Progenitor cell of endocrine pancreas (in vitro differentiated cells): ENCODE results near the gene RBBP5. TPM values are rescaled to one million over a fixed set of nuclear protein-coding genes. Genes with fewer than 3 reads are reported as not detected.

Experiments
- DNase-seq: peaks from one replicate; pipeline ENCODE4 v3.0.0; 2021; ENCODE audit warnings: low spot score; ENCODE audit not compliant: unreplicated experiment
- H3K27ac Mint-ChIP-seq: 2 replicates; pipeline ENCODE4 v1.8.0; 2021; ENCODE audit warnings: mild to moderate bottlenecking, moderate library complexity, mixed read lengths
- H3K27me3 Mint-ChIP-seq: 2 replicates; pipeline ENCODE4 v1.8.0; 2021; ENCODE audit warnings: mixed read lengths
- H3K36me3 Mint-ChIP-seq: 2 replicates; pipeline ENCODE4 v1.8.0; 2022; ENCODE audit warnings: mixed read lengths; ENCODE audit not compliant: insufficient read depth
- H3K4me1 Mint-ChIP-seq: 2 replicates; pipeline ENCODE4 v1.8.0; 2021; ENCODE audit warnings: low read depth, mixed read lengths
- H3K4me3 Mint-ChIP-seq: 2 replicates; pipeline ENCODE4 v1.8.0; 2021; ENCODE audit warnings: low read depth, mild to moderate bottlenecking, moderate library complexity, mixed read lengths
- H3K9me3 Mint-ChIP-seq: 2 replicates; pipeline ENCODE4 v1.8.0; 2021; ENCODE audit warnings: low read depth, mixed read lengths
- total RNA-seq: library from RNA; stranded (reverse); gene quantifications from 2 replicates; pipeline ENCODE4 v1.2.1, GENCODE V29; 2021
- TF ChIP-seq, protein P1 (sequence below): fragments of 200-600 bp; sonication (generic); IDR thresholded peaks from one replicate; pipeline ENCODE4 v1.5.0; 2021; ENCODE audit warnings: antibody characterized with exemption, mild to moderate bottlenecking; ENCODE audit not compliant: unreplicated experiment

Gene RBBP5
- total RNA-seq, 1 donor from 2014 or later = 20.9 TPM

DNA sequence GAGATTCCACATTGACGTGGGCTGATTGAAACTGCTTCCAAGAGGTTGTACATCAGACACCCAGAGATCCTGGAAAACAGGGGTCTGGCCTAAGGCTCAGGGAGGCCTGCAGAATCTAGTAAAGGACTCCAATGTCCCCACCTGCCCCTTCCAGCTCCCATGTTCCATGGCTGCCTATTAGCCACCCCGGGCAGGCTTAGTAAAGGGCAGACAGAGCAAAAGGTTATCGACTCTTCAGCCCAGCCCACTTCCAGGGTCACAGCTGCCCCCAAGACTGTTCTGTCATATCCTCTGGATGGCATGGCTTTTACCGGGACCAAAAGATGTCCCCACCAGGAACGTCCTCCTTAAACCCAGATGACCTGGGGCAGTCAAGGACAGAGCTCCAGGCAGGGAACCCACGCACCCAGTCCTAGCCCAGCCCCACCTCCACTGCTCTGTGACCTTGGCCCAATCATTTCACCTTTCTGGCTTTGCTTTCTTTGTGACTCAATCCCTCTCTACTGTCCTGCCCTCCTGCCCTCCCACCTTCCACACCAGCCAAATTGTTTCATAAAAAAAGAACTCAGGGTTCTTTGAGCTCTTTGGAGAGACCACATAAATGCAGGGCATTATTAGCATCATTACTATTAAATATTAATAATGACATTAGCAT lies 83.5 kb downstream of the RBBP5 start:
- TF ChIP-seq, protein P1, sequence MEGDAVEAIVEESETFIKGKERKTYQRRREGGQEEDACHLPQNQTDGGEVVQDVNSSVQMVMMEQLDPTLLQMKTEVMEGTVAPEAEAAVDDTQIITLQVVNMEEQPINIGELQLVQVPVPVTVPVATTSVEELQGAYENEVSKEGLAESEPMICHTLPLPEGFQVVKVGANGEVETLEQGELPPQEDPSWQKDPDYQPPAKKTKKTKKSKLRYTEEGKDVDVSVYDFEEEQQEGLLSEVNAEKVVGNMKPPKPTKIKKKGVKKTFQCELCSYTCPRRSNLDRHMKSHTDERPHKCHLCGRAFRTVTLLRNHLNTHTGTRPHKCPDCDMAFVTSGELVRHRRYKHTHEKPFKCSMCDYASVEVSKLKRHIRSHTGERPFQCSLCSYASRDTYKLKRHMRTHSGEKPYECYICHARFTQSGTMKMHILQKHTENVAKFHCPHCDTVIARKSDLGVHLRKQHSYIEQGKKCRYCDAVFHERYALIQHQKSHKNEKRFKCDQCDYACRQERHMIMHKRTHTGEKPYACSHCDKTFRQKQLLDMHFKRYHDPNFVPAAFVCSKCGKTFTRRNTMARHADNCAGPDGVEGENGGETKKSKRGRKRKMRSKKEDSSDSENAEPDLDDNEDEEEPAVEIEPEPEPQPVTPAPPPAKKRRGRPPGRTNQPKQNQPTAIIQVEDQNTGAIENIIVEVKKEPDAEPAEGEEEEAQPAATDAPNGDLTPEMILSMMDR = no peak
- Mint-ChIP-seq H3K4me1 (peaks cover 6% of the 10 kb centered on the region), H3K4me3 (no peak overlapping the region), H3K9me3 (no peaks in the 10 kb centered on the region), H3K27me3 (peaks cover 40% of the 10 kb centered on the region), H3K27ac (no peak overlapping the region), H3K36me3 (no peaks in the 10 kb centered on the region)
- DNase-seq = no peak

DNA sequence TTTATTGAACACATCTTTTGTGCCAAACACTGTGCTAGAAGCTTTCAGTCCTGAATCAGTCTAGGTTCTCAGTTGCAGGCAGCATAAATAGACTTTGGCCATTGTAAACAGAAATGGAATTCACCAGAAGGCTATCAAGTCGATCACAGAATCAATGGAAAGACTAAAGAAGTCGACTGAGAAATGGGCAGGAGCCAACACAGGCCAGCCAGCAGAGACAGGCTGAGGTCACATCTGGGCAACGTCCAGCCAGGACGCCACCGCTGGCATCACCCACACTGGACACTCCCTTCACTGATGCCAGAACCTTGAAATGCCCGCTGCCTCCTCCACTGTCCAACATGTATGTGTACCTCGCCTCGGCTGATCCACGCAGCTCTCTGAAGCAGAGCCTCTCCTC lies 84.2 kb downstream of the RBBP5 start:
- Mint-ChIP-seq H3K27me3 (peaks cover 39% of the 10 kb centered on the region), H3K9me3 (no peaks in the 10 kb centered on the region), H3K36me3 (no peaks in the 10 kb centered on the region), H3K27ac (no peak overlapping the region), H3K4me1 (peaks cover 6% of the 10 kb centered on the region), H3K4me3 (no peak overlapping the region)
- TF ChIP-seq, protein P1 = no peak
- no peak for DNase-seq

Other genes with a start within 250 kb of the RBBP5 start
- not detected in 2 replicates for gene CNTN2, start 78.8 kb downstream of the RBBP5 start, total RNA-seq
- 4.8 and 5.1 TPM in 2 replicates for gene TMEM81, start 37.5 kb downstream of the RBBP5 start, total RNA-seq
- 10.4 and 11.0 TPM in 2 replicates for gene DSTYK, start 89.7 kb upstream of the RBBP5 start, total RNA-seq
- gene TMCC2, start 106.0 kb upstream of the RBBP5 start, total RNA-seq = 4.6 and 5.0 TPM in 2 replicates
- gene NUAK2, start 199.8 kb upstream of the RBBP5 start, total RNA-seq = 4.5 and 5.6 TPM in 2 replicates
- 0.18 and 0.36 TPM in 2 replicates for gene KLHDC8A, start 234.9 kb upstream of the RBBP5 start, total RNA-seq